HL-60 (cell line): ENCODE results near the gene FHAD1.

Source experiments
- GABPA ChIP-seq: IDR thresholded peaks from 2 replicates; pipeline ENCODE4 v1.6.1; 2012; ENCODE audit warnings: low read depth
- POLR2AphosphoS5 ChIP-seq: IDR thresholded peaks from 2 replicates; pipeline ENCODE4 v1.6.1; 2012; ENCODE audit warnings: low read depth
- REST ChIP-seq: IDR thresholded peaks from 2 replicates; pipeline ENCODE4 v1.6.1; 2012; ENCODE audit warnings: low read depth; ENCODE audit not compliant: insufficient replicate concordance
- SPI1 ChIP-seq: IDR thresholded peaks from 2 replicates; pipeline ENCODE4 v1.6.1; 2012; ENCODE audit warnings: low read depth, mild to moderate bottlenecking, borderline replicate concordance
- TF ChIP-seq, protein P1 (sequence below): IDR thresholded peaks from one replicate; pipeline ENCODE4 v1.5.1; 2011; ENCODE audit warnings: low read length, control low read depth, inconsistent platforms; ENCODE audit not compliant: insufficient read depth

- TF ChIP-seq, protein P1, sequence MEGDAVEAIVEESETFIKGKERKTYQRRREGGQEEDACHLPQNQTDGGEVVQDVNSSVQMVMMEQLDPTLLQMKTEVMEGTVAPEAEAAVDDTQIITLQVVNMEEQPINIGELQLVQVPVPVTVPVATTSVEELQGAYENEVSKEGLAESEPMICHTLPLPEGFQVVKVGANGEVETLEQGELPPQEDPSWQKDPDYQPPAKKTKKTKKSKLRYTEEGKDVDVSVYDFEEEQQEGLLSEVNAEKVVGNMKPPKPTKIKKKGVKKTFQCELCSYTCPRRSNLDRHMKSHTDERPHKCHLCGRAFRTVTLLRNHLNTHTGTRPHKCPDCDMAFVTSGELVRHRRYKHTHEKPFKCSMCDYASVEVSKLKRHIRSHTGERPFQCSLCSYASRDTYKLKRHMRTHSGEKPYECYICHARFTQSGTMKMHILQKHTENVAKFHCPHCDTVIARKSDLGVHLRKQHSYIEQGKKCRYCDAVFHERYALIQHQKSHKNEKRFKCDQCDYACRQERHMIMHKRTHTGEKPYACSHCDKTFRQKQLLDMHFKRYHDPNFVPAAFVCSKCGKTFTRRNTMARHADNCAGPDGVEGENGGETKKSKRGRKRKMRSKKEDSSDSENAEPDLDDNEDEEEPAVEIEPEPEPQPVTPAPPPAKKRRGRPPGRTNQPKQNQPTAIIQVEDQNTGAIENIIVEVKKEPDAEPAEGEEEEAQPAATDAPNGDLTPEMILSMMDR: no peak
- no peak for TF ChIP-seq POLR2AphosphoS5
- no peak for TF ChIP-seq REST
- TF ChIP-seq SPI1: no peak
- no peak for TF ChIP-seq GABPA
These were observed 115.2 kb downstream of the FHAD1 start for GRCh38 chr1:15362096-15362736.
